Thymus (tissue), 11 donors: Measurements from ENCODE around the gene LMAN1. TPM values are rescaled to one million over a fixed set of nuclear protein-coding genes. Genes with fewer than 3 reads are reported as not detected.
A peak's percentile ranks its signal among the peaks of the same experiment; 100 is the strongest.

Source experiments
- DNase-seq, 9 donors: peaks; one replicate each; pipeline ENCODE4 v3.0.0-alpha.2; 2013; ENCODE audit warnings: low spot score in 9 of 9, low read depth in 6 of 9, missing footprints in 1 of 9
- H3K27ac ChIP-seq, 2 donors: one replicate each; pipeline ENCODE4 v1.5.1; 2013; ENCODE audit warnings: control low read depth in 1 of 2, low read depth in 1 of 2, low read length in 1 of 2, mild to moderate bottlenecking in 1 of 2, moderate library complexity in 1 of 2
- H3K27me3 ChIP-seq, 2 donors: one replicate each; pipeline ENCODE4 v1.5.1; 2013; ENCODE audit warnings: low read length in 1 of 2; ENCODE audit not compliant: control insufficient read depth in 2 of 2, insufficient read depth in 1 of 2
- H3K36me3 ChIP-seq, 2 donors: one replicate each; pipeline ENCODE4 v1.5.1; 2013; ENCODE audit warnings: low read length in 1 of 2, mild to moderate bottlenecking in 1 of 2, moderate library complexity in 1 of 2; ENCODE audit not compliant: control insufficient read depth in 2 of 2, insufficient read depth in 2 of 2
- H3K4me1 ChIP-seq, 2 donors: one replicate each; pipeline ENCODE4 v1.5.1; 2013; ENCODE audit warnings: low read length in 2 of 2; ENCODE audit not compliant: control insufficient read depth in 2 of 2, insufficient read depth in 2 of 2
- H3K4me3 ChIP-seq, 2 donors: one replicate each; pipeline ENCODE4 v1.5.1; 2013; ENCODE audit warnings: low read length in 2 of 2, control low read depth in 1 of 2, mild to moderate bottlenecking in 1 of 2
- H3K9me3 ChIP-seq, 2 donors: one replicate each; pipeline ENCODE4 v1.5.1; 2013; ENCODE audit warnings: low read length in 1 of 2, mild to moderate bottlenecking in 1 of 2; ENCODE audit not compliant: control insufficient read depth in 2 of 2, insufficient read depth in 1 of 2
- WGBS: extraction: QIAGEN DNeasy Blood & Tissue Kit; methylation state at CpG from one replicate; pipeline ENCODE4 v1.1.7; 2013; 5-methylcytosine and 5-hydroxymethylcytosine counted together
- polyA plus RNA-seq: library from polyadenylated mRNA; stranded (reverse); fragments of 200-250 nt; gene quantifications from one replicate; pipeline ENCODE4 v1.2.3, GENCODE V29; 2013
- total RNA-seq: library from RNA; stranded (reverse); fragments of 120-200 nt; gene quantifications from one replicate; pipeline ENCODE4 v1.2.4, GENCODE V29; 2013
- donor health status: healthy.

LMAN1 gene
- total and polyA plus RNA-seq, 2 donors: 24.2 to 41.5 TPM

DNA sequence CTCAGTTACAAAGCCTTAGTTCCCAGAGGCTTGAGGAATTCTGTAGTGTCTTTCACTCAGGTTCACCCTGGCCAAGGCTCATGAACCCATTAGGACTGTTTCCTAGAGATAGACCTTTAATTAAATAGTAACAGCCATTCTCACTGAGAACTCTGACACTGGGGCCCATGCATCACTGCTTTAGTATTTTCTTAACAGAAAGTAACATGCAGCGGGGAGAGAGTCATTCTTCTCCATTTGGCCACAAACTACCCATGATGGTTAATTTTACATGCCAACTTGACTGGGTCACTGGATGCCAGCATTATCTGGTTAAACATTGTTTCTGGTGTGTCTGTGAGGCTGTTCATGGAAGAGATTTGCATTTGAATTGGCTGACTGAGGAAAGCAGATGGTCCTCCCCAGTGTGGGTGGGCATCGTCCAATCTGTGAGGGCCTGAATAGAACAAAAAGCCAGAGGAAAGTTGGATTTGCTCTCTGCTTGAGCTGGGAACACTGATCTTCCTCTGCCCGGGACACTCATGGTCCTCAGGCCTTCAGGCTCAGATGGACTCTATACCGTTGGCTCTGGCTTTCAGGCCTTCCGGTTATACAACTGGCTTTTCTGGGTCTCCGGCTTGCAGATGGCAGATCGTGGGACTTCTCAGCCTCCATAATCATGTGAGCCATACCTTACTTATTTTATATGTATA, 35.0 kb downstream of the LMAN1 start:
- DNase-seq: no peak
- 98% methylated on average over 7 of the region's 7 CpGs for WGBS
- Histone ChIP-seq H3K9me3 (no peaks in the 10 kb centered on the region), H3K4me1 (no peaks in the 10 kb centered on the region), H3K27me3 (no peaks in the 10 kb centered on the region), H3K36me3 (peaks cover 4 to 14% of the 10 kb centered on the region in 2 donors), H3K27ac (no peak overlapping the region), H3K4me3 (no peak overlapping the region)

DNA sequence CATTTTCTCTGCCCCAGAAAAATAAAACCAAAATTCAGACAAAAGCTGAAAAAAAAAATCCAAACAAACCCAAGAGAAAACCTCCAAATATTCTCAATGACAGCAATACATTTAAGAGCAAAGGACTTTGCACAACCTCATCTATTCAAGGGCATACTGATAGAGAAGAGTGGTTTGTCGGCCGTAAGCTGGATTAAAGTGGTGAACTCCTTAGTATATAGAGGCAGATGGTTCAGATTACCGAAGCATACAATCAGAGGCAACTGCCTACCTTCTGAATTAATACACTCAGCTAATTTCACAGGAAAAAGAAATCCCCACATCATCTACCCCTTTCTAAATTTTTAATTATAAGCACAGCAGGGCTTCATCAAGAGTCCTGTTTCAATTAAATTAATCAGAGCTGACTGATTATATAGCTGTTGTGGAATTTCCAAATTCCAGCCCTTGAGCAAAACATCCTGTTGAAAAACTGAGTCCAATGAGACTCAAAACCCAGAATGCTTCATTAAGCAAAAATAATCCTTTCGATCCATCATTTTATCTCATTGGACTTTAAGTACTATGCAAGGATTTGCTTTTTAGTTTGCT, 40.5 kb downstream of the LMAN1 start, which contains the start of gene CPLX4:
Gene CPLX4, minus strand, starts transcription at position 190 of the 591 bp plus-strand sequence. Its CDS starts 187 bp downstream, at position 3.
- Histone ChIP-seq H3K27ac (no peak within 1 kb of the TSS), H3K36me3 (no peaks in the 10 kb centered on the region), H3K9me3 (no peaks in the 10 kb centered on the region), H3K4me3 (no peak within 1 kb of the TSS), H3K4me1 (no peaks in the 10 kb centered on the region), H3K27me3 (no peaks in the 10 kb centered on the region)
- WGBS: 97% methylated on average over 4 of the region's 4 CpGs
- DNase-seq: no peak

DNA sequence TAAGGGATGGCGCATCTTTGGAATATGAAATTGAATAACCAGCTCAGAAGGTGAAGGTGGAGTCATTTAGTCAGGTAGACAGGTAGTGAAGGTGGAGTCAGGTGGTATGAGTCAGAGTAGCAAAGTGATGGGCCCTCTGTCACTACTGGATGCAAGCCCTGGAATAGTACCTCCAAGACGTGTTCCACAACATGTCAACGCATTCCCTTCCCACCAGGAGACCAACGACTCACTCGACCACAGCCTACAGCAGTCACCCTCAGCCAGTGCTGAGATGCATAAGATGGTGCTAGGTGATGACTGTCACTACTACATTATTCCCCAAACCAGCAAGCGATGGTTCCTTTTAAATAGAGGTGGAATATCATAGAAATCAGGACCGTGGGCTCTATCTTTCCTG, 47.4 kb downstream of the LMAN1 start:
- Histone ChIP-seq H3K9me3 (no peaks in the 10 kb centered on the region), H3K36me3 (no peaks in the 10 kb centered on the region), H3K27me3 (peaks cover 18 to 48% of the 10 kb centered on the region in 2 donors), H3K4me1 (peaks cover 0 to 3% of the 10 kb centered on the region in 2 donors), H3K4me3 (no peak overlapping the region), H3K27ac (no peak overlapping the region)
- no peak for DNase-seq
- WGBS: 92% methylated on average over 7 of the region's 7 CpGs

DNA sequence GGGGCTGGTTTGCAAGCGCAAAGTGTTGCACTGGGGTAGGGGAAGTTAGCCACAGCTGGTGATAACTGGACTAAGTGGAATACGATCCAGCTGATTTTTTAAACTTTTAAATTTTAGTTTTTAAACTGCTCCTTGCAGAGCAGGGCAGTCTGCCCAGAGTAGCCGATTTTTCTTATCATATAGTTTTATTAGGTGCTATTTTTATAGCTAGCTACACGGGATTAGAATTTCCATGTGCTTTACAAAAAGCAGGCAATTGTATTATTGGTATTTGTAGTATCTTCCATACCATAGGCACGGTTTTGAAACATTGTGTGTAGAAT, 50.2 kb downstream of the LMAN1 start:
- DNase-seq: no peak
- Histone ChIP-seq H3K9me3 (no peaks in the 10 kb centered on the region), H3K36me3 (no peaks in the 10 kb centered on the region), H3K4me3 (peak overlapping the region in 1 of 2 donors; percentile 21), H3K4me1 (peaks cover 0 to 3% of the 10 kb centered on the region in 2 donors), H3K27ac (no peak overlapping the region), H3K27me3 (peaks cover 18 to 51% of the 10 kb centered on the region in 2 donors)
- 26% methylated on average over 5 of the region's 5 CpGs for WGBS

DNA sequence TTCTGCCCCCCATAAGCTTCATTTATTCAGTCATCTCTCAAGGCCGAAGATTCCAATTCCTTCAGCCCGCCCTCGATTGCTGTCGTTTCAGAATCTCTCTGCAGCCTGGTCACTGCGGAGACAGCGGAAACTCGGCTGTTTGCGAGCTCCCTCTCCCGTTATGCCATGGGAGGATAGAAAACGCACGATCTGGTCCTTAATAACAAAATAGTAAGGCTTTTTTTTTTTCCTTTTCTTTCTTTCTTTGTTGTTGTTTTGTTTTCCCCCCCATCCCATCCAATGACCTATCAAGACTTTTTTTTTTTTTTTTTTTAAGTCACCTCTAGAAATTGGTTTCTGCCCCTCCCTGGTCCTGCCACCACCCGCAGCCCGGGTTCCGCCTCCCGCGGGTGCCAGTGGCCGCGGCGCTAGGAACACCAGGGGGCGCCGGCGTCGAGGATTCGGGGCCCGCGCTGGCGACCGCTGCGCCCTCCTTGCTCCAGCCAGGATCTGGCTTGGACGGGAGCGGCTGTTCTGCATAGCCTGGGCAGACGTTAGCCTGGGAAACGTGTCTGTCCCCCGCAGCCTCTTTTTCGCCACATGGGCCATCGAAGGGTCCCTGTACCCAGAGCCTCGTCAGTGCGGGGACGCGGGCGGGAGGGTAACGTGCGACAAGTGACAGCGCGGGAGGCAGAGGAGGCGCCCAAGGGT, 50.7 kb downstream of the LMAN1 start:
- peaks cover 18 to 56% of the 10 kb centered on the region in 2 donors for H3K27me3 ChIP-seq

DNA sequence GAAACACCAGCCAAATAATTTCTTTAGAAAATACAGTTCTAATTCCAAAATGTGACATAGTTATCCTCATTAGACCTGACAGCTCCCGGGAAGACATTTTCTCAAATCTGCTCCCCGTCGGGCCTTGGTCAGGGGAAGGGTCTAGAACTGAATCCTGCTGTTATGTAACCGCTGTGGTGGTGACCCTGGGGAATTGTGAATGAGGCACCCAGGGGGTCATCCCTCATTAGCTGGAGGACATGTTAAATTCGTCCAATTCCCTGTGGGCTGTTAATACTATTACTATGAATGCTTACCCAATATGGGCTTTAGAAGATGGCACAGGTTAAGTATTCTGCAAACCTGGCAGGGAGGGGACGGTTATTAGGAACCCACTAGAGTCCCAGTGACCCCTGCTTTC, 52.4 kb downstream of the LMAN1 start:
- Histone ChIP-seq H3K9me3 (no peaks in the 10 kb centered on the region), H3K4me1 (peaks cover 0 to 3% of the 10 kb centered on the region in 2 donors), H3K27ac (no peak overlapping the region), H3K27me3 (peaks cover 18 to 55% of the 10 kb centered on the region in 2 donors), H3K4me3 (no peak overlapping the region), H3K36me3 (no peaks in the 10 kb centered on the region)
- 94% methylated on average over 6 of the region's 6 CpGs for WGBS
- no peak for DNase-seq

More for the DNA sequence above, 50.7 kb downstream of the LMAN1 start:
- 4% methylated on average over 46 of the region's 46 CpGs for WGBS
- no peak overlapping the region for H3K27ac ChIP-seq
- H3K36me3 ChIP-seq: no peaks in the 10 kb centered on the region
- peak; percentile 5 to 68 (median 32) for DNase-seq
- no peaks in the 10 kb centered on the region for H3K9me3 ChIP-seq
- H3K4me1 ChIP-seq: peaks cover 0 to 3% of the 10 kb centered on the region in 2 donors
- H3K4me3 ChIP-seq: peak overlapping the region in 1 of 2 donors; percentile 21

DNA sequence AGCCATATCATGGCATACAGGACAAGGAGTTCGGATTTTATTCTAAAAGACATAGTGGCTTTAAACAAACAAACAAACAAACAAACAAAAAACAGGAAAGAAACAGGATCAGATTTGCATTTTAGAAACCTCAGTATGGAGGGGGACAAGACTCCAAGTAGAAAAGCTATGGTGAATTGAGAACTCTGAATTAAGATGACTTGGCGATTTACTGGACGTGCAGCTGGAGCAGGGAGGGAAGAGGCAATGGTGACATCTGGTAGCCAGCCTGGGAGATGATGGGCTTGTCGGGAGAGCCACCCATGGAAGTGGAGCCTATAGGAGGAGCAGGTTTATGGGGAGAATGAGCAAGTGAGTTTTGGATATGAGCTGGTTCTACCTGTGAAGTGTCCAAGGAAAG, 53.8 kb downstream of the LMAN1 start:
- WGBS: 69% methylated on average over 4 of the region's 4 CpGs
- Histone ChIP-seq H3K4me3 (no peak overlapping the region), H3K9me3 (no peaks in the 10 kb centered on the region), H3K27me3 (peaks cover 18 to 48% of the 10 kb centered on the region in 2 donors), H3K36me3 (no peaks in the 10 kb centered on the region), H3K27ac (no peak overlapping the region), H3K4me1 (peaks cover 0 to 3% of the 10 kb centered on the region in 2 donors)
- no peak for DNase-seq

DNA sequence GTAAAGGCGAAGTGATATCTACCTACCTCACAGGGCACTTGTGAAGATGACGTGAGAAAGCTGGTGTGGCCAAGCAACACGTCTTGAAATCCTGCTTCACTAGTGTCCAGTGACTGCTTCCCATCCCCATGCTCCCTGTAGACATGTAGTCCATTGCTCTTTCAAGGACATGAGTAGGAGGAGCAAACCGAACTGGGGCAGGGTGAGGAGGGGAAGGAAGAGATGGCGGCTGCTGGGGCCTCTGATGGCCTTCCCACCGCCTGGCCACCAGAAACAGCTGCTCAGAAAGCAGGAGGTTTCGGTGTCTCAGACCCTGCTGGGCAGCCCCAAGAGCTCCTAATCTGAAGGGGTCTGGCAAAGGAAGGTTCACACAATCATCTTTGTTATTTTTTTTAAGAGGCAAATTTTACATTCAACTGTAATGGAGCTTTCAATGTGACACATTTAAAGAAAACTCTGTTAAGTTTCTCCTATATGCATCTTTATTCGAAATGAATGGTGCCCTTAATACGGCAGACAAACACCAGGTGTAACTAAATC, 55.3 kb downstream of the LMAN1 start:
- DNase-seq: no peak
- Histone ChIP-seq H3K4me3 (no peak overlapping the region), H3K4me1 (peaks cover 0 to 3% of the 10 kb centered on the region in 2 donors), H3K27me3 (peaks cover 9 to 34% of the 10 kb centered on the region in 2 donors), H3K36me3 (no peaks in the 10 kb centered on the region), H3K9me3 (no peaks in the 10 kb centered on the region), H3K27ac (no peak overlapping the region)
- WGBS: 80% methylated on average over 9 of the region's 9 CpGs

DNA sequence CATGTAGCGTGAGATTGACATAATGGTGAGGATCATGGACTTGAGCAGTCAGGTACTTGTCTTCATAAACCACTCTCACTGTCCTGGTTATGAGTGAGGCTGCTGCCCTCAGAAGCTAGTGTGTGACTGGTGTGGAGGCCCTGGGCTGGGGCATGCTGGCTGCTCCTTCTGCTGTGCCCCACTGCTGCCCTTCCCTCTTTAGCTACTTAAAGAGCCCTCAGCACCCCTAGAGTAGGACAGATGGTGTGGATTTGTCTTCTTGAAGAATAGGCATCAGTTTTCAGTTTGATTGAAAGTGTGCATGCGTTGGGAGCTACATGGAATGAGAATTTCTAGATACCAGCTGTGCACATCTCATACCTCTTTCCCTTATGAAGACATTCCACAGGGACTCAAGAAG, 56.1 kb downstream of the LMAN1 start:
- H3K36me3 ChIP-seq: no peaks in the 10 kb centered on the region
- DNase-seq: no peak
- no peak overlapping the region for H3K27ac ChIP-seq
- H3K4me3 ChIP-seq: no peak overlapping the region
- peaks cover 7 to 27% of the 10 kb centered on the region in 2 donors for H3K27me3 ChIP-seq
- H3K4me1 ChIP-seq: no peaks in the 10 kb centered on the region
- no peaks in the 10 kb centered on the region for H3K9me3 ChIP-seq
- WGBS: 96% methylated on average over 2 of the region's 2 CpGs
